ENCODE data around the gene ITGA3.

ITGA3 gene

DNA sequence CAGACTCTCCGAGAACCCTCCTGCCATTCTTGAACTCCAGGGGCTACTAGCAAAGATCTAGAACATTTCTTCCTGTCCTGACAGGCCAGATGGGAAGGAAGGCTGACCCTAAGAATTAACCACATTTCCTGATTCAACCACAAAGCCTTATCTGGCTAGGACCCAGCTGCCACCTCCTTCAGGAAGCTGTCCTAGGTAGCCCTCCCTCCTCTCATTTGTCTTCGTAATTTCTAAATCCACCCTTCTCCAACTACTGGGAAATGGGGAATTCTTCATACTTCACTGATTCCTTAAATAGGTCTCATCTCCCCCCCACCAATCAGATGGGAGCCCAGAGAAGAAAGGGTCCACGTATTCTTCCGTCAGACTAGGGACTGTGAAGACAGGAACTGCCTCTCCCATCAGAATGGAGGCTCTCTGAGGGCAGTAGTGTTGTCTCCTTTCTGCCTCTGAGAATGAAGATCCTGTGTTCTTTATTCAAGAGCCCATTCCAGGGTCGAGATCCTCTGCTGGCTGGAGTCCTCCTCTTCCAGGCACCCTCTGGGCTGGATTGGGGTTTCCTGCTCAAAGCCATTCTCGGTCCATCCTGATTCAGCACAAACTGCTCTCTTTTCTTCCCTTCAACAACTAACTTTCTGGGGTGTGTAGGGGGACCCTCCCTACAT, 71.9 kb downstream of the ITGA3 start:
- H2AFZ ChIP-seq (ENCODE audit: low read depth), result no peak overlapping the region
- no peaks in the 10 kb centered on the region for H4K20me1 ChIP-seq (ENCODE audit: insufficient read depth)
- H3K9ac ChIP-seq, result no peak overlapping the region
- TF ChIP-seq, protein P1, sequence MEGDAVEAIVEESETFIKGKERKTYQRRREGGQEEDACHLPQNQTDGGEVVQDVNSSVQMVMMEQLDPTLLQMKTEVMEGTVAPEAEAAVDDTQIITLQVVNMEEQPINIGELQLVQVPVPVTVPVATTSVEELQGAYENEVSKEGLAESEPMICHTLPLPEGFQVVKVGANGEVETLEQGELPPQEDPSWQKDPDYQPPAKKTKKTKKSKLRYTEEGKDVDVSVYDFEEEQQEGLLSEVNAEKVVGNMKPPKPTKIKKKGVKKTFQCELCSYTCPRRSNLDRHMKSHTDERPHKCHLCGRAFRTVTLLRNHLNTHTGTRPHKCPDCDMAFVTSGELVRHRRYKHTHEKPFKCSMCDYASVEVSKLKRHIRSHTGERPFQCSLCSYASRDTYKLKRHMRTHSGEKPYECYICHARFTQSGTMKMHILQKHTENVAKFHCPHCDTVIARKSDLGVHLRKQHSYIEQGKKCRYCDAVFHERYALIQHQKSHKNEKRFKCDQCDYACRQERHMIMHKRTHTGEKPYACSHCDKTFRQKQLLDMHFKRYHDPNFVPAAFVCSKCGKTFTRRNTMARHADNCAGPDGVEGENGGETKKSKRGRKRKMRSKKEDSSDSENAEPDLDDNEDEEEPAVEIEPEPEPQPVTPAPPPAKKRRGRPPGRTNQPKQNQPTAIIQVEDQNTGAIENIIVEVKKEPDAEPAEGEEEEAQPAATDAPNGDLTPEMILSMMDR (conservative IDR thresholded peaks at IDR 0.05; ENCODE audit: low read depth, low read length), result no peak
- no peak overlapping the region for H3K27ac ChIP-seq
- no peaks in the 10 kb centered on the region for H3K36me3 ChIP-seq (ENCODE audit: insufficient read depth)
- peak overlapping the region; percentile 16; the same call in 1 of the 2 replicates for H3K4me2 ChIP-seq
- H3K4me1 ChIP-seq (ENCODE audit: low read depth, poor library complexity, severe bottlenecking), result peaks cover 25% of the 10 kb centered on the region
- H3K79me2 ChIP-seq (ENCODE audit: insufficient read depth, low read depth), result no peaks in the 10 kb centered on the region
- no peak overlapping the region for H3K4me3 ChIP-seq (IDR thresholded peaks at IDR 0.05; ENCODE audit: insufficient read depth, low read depth, low read length)
- H3K27me3 ChIP-seq (ENCODE audit: insufficient read depth, low read depth), result peaks cover 53% of the 10 kb centered on the region

DNA sequence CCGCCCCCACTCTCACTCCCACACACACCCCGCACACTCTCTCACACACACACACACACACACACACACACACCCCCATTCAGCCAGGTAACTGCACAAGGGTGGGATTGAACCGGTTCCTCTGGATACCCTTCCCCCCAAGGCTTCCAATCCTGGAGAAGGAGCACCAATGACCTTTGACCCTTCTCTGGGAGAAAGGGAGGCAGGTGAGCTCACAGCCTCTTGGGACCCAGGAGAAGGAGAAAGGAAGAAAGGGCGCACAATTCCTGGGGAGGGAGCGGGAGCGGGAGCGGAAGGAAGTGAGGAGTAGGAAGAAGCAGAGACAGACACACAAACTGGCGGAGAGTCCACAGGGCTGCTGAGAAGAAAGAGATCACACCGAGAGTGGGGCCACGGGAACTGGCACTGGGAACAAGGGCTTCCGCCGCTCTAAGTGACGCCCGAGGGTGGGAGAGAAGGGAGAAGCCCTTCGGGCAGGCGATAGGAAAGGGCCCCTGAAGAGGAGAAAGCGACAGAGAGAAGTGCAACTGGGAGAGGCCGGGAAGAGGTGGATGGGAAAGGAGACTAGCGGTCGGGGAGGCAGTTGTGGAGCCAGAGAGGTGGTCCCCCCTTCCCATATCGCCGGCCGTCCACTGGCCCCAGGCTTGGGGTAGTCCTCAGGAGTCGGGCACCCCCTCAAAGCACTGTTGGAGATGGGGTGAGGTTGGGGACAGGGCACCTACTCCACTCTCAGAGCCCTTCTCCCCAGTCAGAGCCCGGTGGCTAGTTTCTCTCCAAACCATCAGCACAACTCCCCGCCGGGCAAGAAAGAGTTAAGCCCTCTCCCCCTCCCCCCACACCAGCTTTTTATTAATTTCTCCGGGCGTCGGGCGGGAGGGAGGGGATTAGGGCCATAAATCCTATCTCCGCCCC, 72.8 kb downstream of the ITGA3 start:
- Histone ChIP-seq H3K36me3 (ENCODE audit: insufficient read depth) (no peaks in the 10 kb centered on the region), H3K4me2 (no peak overlapping the region; the same call in 1 of the 2 replicates), H3K27me3 (ENCODE audit: insufficient read depth, low read depth) (peaks cover 44% of the 10 kb centered on the region), H3K9ac (no peak overlapping the region), H4K20me1 (ENCODE audit: insufficient read depth) (no peaks in the 10 kb centered on the region), H2AFZ (ENCODE audit: low read depth) (no peak overlapping the region), H3K79me2 (ENCODE audit: insufficient read depth, low read depth) (no peaks in the 10 kb centered on the region), H3K4me3 (IDR thresholded peaks at IDR 0.05; ENCODE audit: insufficient read depth, low read depth, low read length) (no peak overlapping the region), H3K4me1 (ENCODE audit: low read depth, poor library complexity, severe bottlenecking) (peaks cover 25% of the 10 kb centered on the region), H3K27ac (no peak overlapping the region)
- TF ChIP-seq, protein P1 (conservative IDR thresholded peaks at IDR 0.05; ENCODE audit: low read depth, low read length), result no peak

DNA sequence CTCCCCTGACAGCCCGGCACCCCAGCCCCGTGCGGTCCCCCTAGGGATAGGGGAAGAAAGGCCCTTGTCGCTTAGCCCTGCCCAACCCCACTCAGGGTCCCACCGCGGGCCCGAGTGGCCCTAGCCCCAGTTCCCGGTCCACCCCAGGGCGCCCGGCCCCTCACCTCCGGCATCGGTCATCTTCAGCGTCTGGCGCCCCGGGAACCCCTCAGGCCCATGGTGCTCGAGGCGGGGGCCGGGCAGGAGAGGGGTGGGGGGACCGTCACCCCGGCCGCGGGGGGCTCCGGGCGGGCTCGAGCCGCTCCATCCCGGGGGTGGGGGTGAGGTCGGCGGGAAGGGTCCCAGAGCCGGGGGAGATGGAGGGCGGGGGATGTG, 73.4 kb downstream of the ITGA3 start:
- Histone ChIP-seq H2AFZ (ENCODE audit: low read depth) (peak overlapping the region; percentile 47; the same call in 1 of the 2 replicates), H3K4me1 (ENCODE audit: low read depth, poor library complexity, severe bottlenecking) (peaks cover 25% of the 10 kb centered on the region), H3K4me2 (peak overlapping the region; percentile 21; the same call in 1 of the 2 replicates), H3K27ac (no peak overlapping the region), H3K27me3 (ENCODE audit: insufficient read depth, low read depth) (peaks cover 39% of the 10 kb centered on the region), H3K79me2 (ENCODE audit: insufficient read depth, low read depth) (no peaks in the 10 kb centered on the region), H3K36me3 (ENCODE audit: insufficient read depth) (no peaks in the 10 kb centered on the region), H3K4me3 (IDR thresholded peaks at IDR 0.05; ENCODE audit: insufficient read depth, low read depth, low read length) (no peak overlapping the region), H3K9ac (no peak overlapping the region), H4K20me1 (ENCODE audit: insufficient read depth) (no peaks in the 10 kb centered on the region)
- TF ChIP-seq, protein P1 (conservative IDR thresholded peaks at IDR 0.05; ENCODE audit: low read depth, low read length), result no peak

DNA sequence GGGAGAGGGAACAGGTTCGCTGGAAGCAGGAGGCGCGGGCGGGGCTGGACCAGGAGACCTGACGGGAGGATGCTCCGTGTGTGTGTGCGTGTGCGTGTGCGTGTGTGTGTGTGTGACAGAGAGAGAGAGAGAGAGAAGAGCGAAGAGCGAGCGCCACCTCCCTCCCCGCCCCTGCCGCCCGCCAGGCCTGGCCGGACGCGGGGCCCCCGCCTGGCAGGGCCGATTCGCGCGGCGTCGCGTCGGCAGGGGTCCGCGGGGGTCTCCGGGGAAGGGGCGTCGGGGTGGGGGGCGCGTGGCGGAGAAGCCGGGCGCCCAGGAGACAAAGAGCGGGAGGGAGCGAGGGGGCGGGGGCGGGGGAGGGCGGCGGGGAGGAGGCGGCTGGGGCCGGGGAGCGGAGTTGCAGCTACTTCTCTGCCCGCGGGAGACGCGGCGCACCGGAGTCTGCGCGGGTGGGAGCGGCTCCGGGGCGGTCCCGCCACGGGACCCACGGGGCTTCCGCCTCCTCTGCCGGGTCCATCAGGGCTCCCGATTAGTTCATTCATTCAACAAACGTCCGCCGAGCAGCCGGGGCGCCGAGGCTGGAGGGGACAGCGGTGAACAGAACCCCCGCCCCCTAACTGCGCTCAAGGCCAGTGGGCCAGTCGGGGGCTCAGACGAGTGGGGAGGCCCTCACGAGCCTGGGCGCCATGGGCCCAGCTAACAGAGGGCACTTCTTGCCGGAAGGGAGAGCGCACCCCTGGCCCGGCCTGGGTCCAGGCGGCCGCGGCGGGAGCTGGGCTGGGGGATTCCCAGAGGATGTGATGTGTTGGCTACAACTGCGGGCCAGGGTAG, 74.0 kb downstream of the ITGA3 start, which contains the start of gene SAMD14:
Gene SAMD14, minus strand, starts transcription at position 433 of the 831 bp plus-strand sequence. CDS start 5,201 bp downstream, outside the sequence.
- Histone ChIP-seq H2AFZ (ENCODE audit: low read depth) (peak within 1 kb of the TSS; percentile 61), H3K4me2 (peak within 1 kb of the TSS; percentile 84), H3K27me3 (ENCODE audit: insufficient read depth, low read depth) (peaks cover 39% of the 10 kb centered on the region), H3K79me2 (ENCODE audit: insufficient read depth, low read depth) (no peaks in the 10 kb centered on the region), H3K4me1 (ENCODE audit: low read depth, poor library complexity, severe bottlenecking) (peaks cover 25% of the 10 kb centered on the region), H3K4me3 (IDR thresholded peaks at IDR 0.05; ENCODE audit: insufficient read depth, low read depth, low read length) (no peak within 1 kb of the TSS), H3K9ac (no peak within 1 kb of the TSS), H4K20me1 (ENCODE audit: insufficient read depth) (no peaks in the 10 kb centered on the region), H3K27ac (no peak within 1 kb of the TSS), H3K36me3 (ENCODE audit: insufficient read depth) (no peaks in the 10 kb centered on the region)
- TF ChIP-seq, protein P1 (conservative IDR thresholded peaks at IDR 0.05; ENCODE audit: low read depth, low read length), result no peak
